HepG2 (cell line): ENCODE data around the gene TNNI3K. TPM values are rescaled to one million over a fixed set of nuclear protein-coding genes. Genes with fewer than 3 reads are reported as not detected.

Experiments used
- ATAC-seq: fragments of 200-7000 bp; cut with Tn5 transposase; 3 replicates; pipeline ENCODE4 v1.9.1; 2020; ENCODE audit warnings: mild to moderate bottlenecking, moderate library complexity
- BruUV-seq: library from RNA; stranded (reverse); fragments of 400-500 nt; replicated peaks from 2 replicates; lab custom pipeline; 2021; lab: Mats Ljungman, UMichigan
- CTCF ChIA-PET: fragments of 300-600 bp; formaldehyde crosslinking; extraction: SDS; loops from one replicate; lab custom pipeline; 2021; ENCODE audit warnings: low total read pairs, inconsistent platforms, low intra/inter-chr PET ratio; lab: Yijun Ruan, JAX
- POLR2A ChIA-PET: fragments of 350-600 bp; sonication (Branson Sonifier 250); formaldehyde crosslinking; loops from one replicate; lab custom pipeline; 2020; ENCODE audit warnings: antibody characterized with exemption, inconsistent platforms; lab: Yijun Ruan, JAX
- DNase-seq: peaks from one replicate; pipeline ENCODE4 v3.0.0-alpha.2; 2015; ENCODE audit warnings: low spot score
- FAIRE-seq: peaks from 3 replicates; lab custom pipeline; 2011; peaks lifted over from hg19 to GRCh38; lab: Jason Lieb, UNC
- H2AFZ ChIP-seq: one replicate; pipeline ENCODE4 v1.6.1; 2011; ENCODE audit warnings: low read length, inconsistent platforms
- H3K27ac ChIP-seq: fragments of 300-600 bp; 3 replicates; pipeline ENCODE4 v1.8.0; 2011; ENCODE audit warnings: mixed run types, mild to moderate bottlenecking, mixed read lengths, low read length, inconsistent platforms; ENCODE audit not compliant: insufficient read depth; ENCODE audit errors: extremely low read length
- H3K27me3 ChIP-seq, 2 experiments: fragments of 200-600 bp in 1 of 2; 2 replicates in 1 of 2; 3 replicates in 1 of 2; pipeline versions ENCODE4 v1.6.0 to v1.8.0; 2011; ENCODE audit warnings: low read length in 2 of 2, mild to moderate bottlenecking in 2 of 2, moderate library complexity in 2 of 2, inconsistent platforms in 1 of 2; ENCODE audit not compliant: insufficient read depth in 2 of 2, control insufficient read depth in 1 of 2
- H3K36me3 ChIP-seq, 2 experiments: fragments of 200-600 bp in 1 of 2; replicated peaks in 1 of 2; 2 replicates in 1 of 2; 3 replicates in 1 of 2; pipeline versions ENCODE4 v1.5.1 to v1.8.0; 2011; ENCODE audit warnings: low read length in 2 of 2, inconsistent platforms in 1 of 2; ENCODE audit not compliant: insufficient read depth in 2 of 2, control insufficient read depth in 1 of 2
- H3K4me1 ChIP-seq: 2 replicates; pipeline ENCODE4 v1.5.1; 2012; ENCODE audit warnings: low read length, inconsistent platforms; ENCODE audit not compliant: insufficient read depth
- H3K4me2 ChIP-seq: 2 replicates; pipeline ENCODE4 v1.6.0; 2011; ENCODE audit warnings: low read depth, low read length, inconsistent platforms
- H3K4me3 ChIP-seq, 3 experiments: fragments of 200-600 bp in 1 of 3; sonication (generic), shearing (Covaris generic) in 1 of 3; replicated peaks in 1 of 3; 2 replicates each; pipeline ENCODE4 v1.5.1; 2011 to 2016; ENCODE audit warnings: low read length in 3 of 3, inconsistent platforms in 2 of 3, low read depth in 2 of 3, mild to moderate bottlenecking in 2 of 3, control low read depth in 1 of 3, mixed read lengths in 1 of 3; ENCODE audit not compliant: insufficient read depth in 1 of 3
- H3K79me2 ChIP-seq: one replicate; pipeline ENCODE4 v1.6.1; 2011; ENCODE audit warnings: low read length, inconsistent platforms; ENCODE audit not compliant: insufficient read depth
- H3K9ac ChIP-seq: 2 replicates; pipeline ENCODE4 v1.6.0; 2011; ENCODE audit warnings: mild to moderate bottlenecking, low read depth, low read length, inconsistent platforms; ENCODE audit not compliant: insufficient read depth
- H3K9me3 ChIP-seq: 2 replicates; pipeline ENCODE4 v1.5.1; 2012; ENCODE audit warnings: mild to moderate bottlenecking, low read length
- H4K20me1 ChIP-seq: 2 replicates; pipeline ENCODE4 v1.6.0; 2011; ENCODE audit warnings: inconsistent platforms, mild to moderate bottlenecking, low read length, moderate library complexity; ENCODE audit not compliant: insufficient read depth
- CBX2 ChIP-seq, 2 experiments: fragments of 200-600 bp in 1 of 2; sonication (generic); formaldehyde crosslinking in 1 of 2; IDR thresholded peaks; 2 replicates each; pipeline versions ENCODE4 v1.7.0 to v1.8.1; 2018 to 2022; ENCODE audit warnings: low read depth in 2 of 2, low read length in 1 of 2, mild to moderate bottlenecking in 1 of 2, missing genetic modification reagents in 1 of 2
- FIP1L1 ChIP-seq: fragments of 200-400 bp; formaldehyde crosslinking; IDR thresholded peaks from 2 replicates; pipeline ENCODE4 v1.6.1; 2018; ENCODE audit warnings: low read depth, mild to moderate bottlenecking, low read length, moderate library complexity, borderline replicate concordance; ENCODE audit not compliant: insufficient read depth
- GTF2F1 ChIP-seq: fragments of 150-350 bp; IDR thresholded peaks from 2 replicates; pipeline ENCODE4 v1.6.1; 2014; ENCODE audit warnings: low read length
- MED1 ChIP-seq: sonication (generic); formaldehyde crosslinking; IDR thresholded peaks from 2 replicates; pipeline ENCODE4 v1.4.0; 2020; ENCODE audit warnings: missing genetic modification reagents
- MEIS1 ChIP-seq: sonication (generic); formaldehyde crosslinking; IDR thresholded peaks from 2 replicates; pipeline ENCODE4 v1.9.0; 2021; ENCODE audit warnings: mild to moderate bottlenecking, missing genetic modification reagents, moderate library complexity, borderline replicate concordance
- MLX ChIP-seq: IDR thresholded peaks from 2 replicates; pipeline ENCODE4 v1.6.1; 2016
- NFAT5 ChIP-seq: sonication (generic); formaldehyde crosslinking; IDR thresholded peaks from 2 replicates; pipeline ENCODE4 v1.4.0; 2020; ENCODE audit warnings: missing genetic modification reagents
- TARDBP ChIP-seq: sonication (generic); formaldehyde crosslinking; IDR thresholded peaks from 2 replicates; pipeline ENCODE4 v1.8.0; 2022; ENCODE audit warnings: mild to moderate bottlenecking, missing genetic modification reagents
- TEAD2 ChIP-seq: sonication (generic); formaldehyde crosslinking; IDR thresholded peaks from 2 replicates; pipeline ENCODE4 v1.9.0; 2021; ENCODE audit warnings: missing genetic modification reagents
- WIZ ChIP-seq: sonication (generic); formaldehyde crosslinking; IDR thresholded peaks from 2 replicates; pipeline ENCODE4 v1.5.1; 2020; ENCODE audit warnings: mild to moderate bottlenecking, missing genetic modification reagents
- YEATS2 ChIP-seq: sonication (generic); formaldehyde crosslinking; IDR thresholded peaks from 2 replicates; pipeline ENCODE4 v1.4.0; 2020; ENCODE audit warnings: missing genetic modification reagents, borderline replicate concordance
- ZBTB39 ChIP-seq: sonication (generic); formaldehyde crosslinking; IDR thresholded peaks from 2 replicates; pipeline ENCODE4 v1.5.0; 2020; ENCODE audit warnings: missing genetic modification reagents
- ZNF333 ChIP-seq: sonication (generic); formaldehyde crosslinking; IDR thresholded peaks from 2 replicates; pipeline ENCODE4 v1.4.0; 2020; ENCODE audit warnings: mild to moderate bottlenecking, missing genetic modification reagents, borderline replicate concordance
- ZNF574 ChIP-seq: sonication (generic); formaldehyde crosslinking; IDR thresholded peaks from 2 replicates; pipeline ENCODE4 v1.4.0; 2020; ENCODE audit warnings: missing genetic modification reagents
- ZSCAN29 ChIP-seq: sonication (generic); formaldehyde crosslinking; conservative IDR thresholded peaks from 2 replicates; pipeline ENCODE4 v1.4.0; 2020; ENCODE audit warnings: mild to moderate bottlenecking, missing genetic modification reagents
- WGBS: methylation state at CpG from one replicate; pipeline ENCODE4 v1.1.6; 2017; ENCODE audit warnings: low lambda C conversion rate; 5-methylcytosine and 5-hydroxymethylcytosine counted together
- in situ Hi-C: cut with HindIII; loops from 2 replicates; pipeline ENCODE4 v1.10.0; 2017; ENCODE audit warnings: low pct_unique_long_range_greater_than_20kb; ENCODE audit not compliant: extremely low pct_ligation_motif_present
- intact Hi-C: fragments of 100-400 bp; cut with micrococcal nuclease; formaldehyde crosslinking; loops from one replicate; pipeline ENCODE4 v1.10.0; 2022; ENCODE audit not compliant: unreplicated experiment
- polyA plus RNA-seq, 8 experiments: library from polyadenylated mRNA; depleted of rRNA in 3 of 8; stranded (reverse) in 7 of 8; unstranded in 1 of 8; fragments of >200 nt; fragmentation: Illumina TruSeq in 4 of 8; extraction: Trizol in 4 of 8; gene quantifications; 2 replicates each; pipeline versions ENCODE4 v1.2.1 to v1.2.3, GENCODE V29; 2011 to 2016; ENCODE audit warnings: low read depth in 4 of 8, missing spikeins in 1 of 8, mixed read lengths in 1 of 8; ENCODE audit not compliant: insufficient read depth in 1 of 8
- total RNA-seq, 5 experiments: library from RNA; depleted of rRNA; stranded (reverse); fragments of >200 nt; fragmentation: Illumina TruSeq; extraction: Trizol; gene quantifications; 2 replicates each; pipeline ENCODE4 v1.2.3, GENCODE V29; 2016; ENCODE audit warnings: low read depth in 1 of 5

Gene TNNI3K
- total and polyA plus RNA-seq, 2 of the 13 experiments (the other 11 are each of a cell fraction or from before 2014, with no cell fraction given) = 1.1 TPM; not detected in 1

GRCh38 chr1:74432325-74432724, 197.1 kb downstream of the TNNI3K start:
- ATAC-seq = no peak
- BruUV-seq = no TSS peak
- H3K9ac ChIP-seq = no peak overlapping the region
- H2AFZ ChIP-seq = no peak overlapping the region
- H3K4me3 ChIP-seq = no peak overlapping the region
- in situ Hi-C loops (no loop called here), intact Hi-C loops (no loop called here)
- no peak for DNase-seq
- H3K9me3 ChIP-seq = no peaks in the 10 kb centered on the region
- H3K4me2 ChIP-seq = no peak overlapping the region
- no peaks in the 10 kb centered on the region for H4K20me1 ChIP-seq
- no peaks in the 10 kb centered on the region for H3K36me3 ChIP-seq
- POLR2A ChIA-PET = no interaction called here
- FAIRE-seq = no peak
- no peaks in the 10 kb centered on the region for H3K27me3 ChIP-seq
- H3K27ac ChIP-seq = no peak overlapping the region
- 0% methylated on average over 1 of the region's 1 CpG for WGBS
- H3K79me2 ChIP-seq = no peaks in the 10 kb centered on the region
- CTCF ChIA-PET = no interaction called here
- no peaks in the 10 kb centered on the region for H3K4me1 ChIP-seq
- no peak for TF ChIP-seq YEATS2 (CRISPR knock-in tag)
- TF ChIP-seq TEAD2 = no peak
- TF ChIP-seq NFAT5 (CRISPR knock-in tag) = no peak
- no peak for TF ChIP-seq ZBTB39
- TF ChIP-seq TARDBP (CRISPR knock-in tag) = no peak
- no peak for TF ChIP-seq WIZ (CRISPR knock-in tag)
- no peak for TF ChIP-seq MLX (CRISPR knock-in tag)
- no peak for TF ChIP-seq FIP1L1
- no peak for TF ChIP-seq GTF2F1
- TF ChIP-seq ZNF333 = no peak
- no peak for TF ChIP-seq CBX2 (IDR thresholded peaks at IDR 0.05; ENCODE audit: low read depth, low read length)
- TF ChIP-seq CBX2 (CRISPR knock-in tag; IDR thresholded peaks at IDR 0.05; ENCODE audit: low read depth) = no peak
- TF ChIP-seq ZSCAN29 (CRISPR knock-in tag) = no peak
- no peak for TF ChIP-seq MED1 (CRISPR knock-in tag)
- TF ChIP-seq MEIS1 (CRISPR knock-in tag) = no peak
- no peak for TF ChIP-seq ZNF574 (CRISPR knock-in tag)
